ENCODE measurements around the gene MKKS. TPM values are rescaled to one million over a fixed set of nuclear protein-coding genes. Genes with fewer than 3 reads are reported as not detected.

MKKS gene
- total and polyA plus RNA-seq, 7 experiments from 2014 or later = 4.5 to 38.6 (median 15.5) TPM

DNA sequence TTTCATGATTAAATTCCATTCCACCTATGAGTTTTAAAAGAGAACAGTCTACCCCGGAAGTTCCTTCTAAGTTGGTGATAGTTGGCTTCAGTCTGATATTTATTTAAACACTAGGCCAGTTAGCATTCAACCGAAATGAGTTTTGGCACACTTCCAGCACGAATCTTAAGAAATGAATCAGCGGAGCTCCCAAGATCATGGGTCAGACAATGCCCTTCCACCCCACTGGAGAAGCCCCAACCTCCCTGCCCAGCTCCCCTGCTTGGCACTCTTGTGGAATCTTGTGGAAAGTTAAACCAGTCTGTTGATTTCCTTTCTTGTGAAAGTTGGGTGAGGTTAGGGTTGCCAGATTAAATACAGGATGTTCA, 64.3 kb downstream of the MKKS start:
- H3K4me1 Mint-ChIP-seq = no peaks in the 10 kb centered on the region

DNA sequence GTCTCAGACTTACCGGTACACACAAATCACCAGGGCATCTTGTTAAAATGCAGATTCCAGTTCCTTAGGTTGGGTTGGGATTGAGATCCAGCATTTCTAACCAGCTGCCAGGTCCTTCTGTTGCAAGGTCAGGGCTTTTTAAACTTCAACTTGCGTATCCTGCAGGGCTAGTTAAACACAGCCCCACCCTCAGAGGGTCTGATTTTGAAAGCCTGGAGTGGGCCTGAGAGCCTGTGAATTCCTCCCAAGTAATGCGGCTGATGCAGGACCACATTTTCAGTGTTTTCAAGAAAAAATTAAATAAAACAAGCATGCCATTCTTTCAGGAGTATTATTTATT, 65.3 kb downstream of the MKKS start:
- Mint-ChIP-seq H3K9me3 (peaks cover 0 to 6% (median 4%) of the 10 kb centered on the region in 11 donors), H3K27ac (no peak overlapping the region), H3K4me1 (no peaks in the 10 kb centered on the region), H3K36me3 (no peaks in the 10 kb centered on the region), H3K27me3 (peaks cover 25 to 35% (median 31%) of the 10 kb centered on the region in 5 donors), H3K4me3 (no peak overlapping the region)
- Histone ChIP-seq H3K4me1 (ENCODE audit: control insufficient read depth in 2 of 2, insufficient read depth in 2 of 2, low read length in 2 of 2) (no peaks in the 10 kb centered on the region), H3K27ac (ENCODE audit: low read depth, low read length) (no peak overlapping the region), H3K4me3 (ENCODE audit: low read length) (no peak overlapping the region), H3K36me3 (ENCODE audit: control insufficient read depth in 2 of 3, insufficient read depth in 3 of 3, low read length in 3 of 3) (no peaks in the 10 kb centered on the region), H3K9me3 (ENCODE audit: control insufficient read depth in 2 of 3, low read length in 3 of 3) (no peaks in the 10 kb centered on the region), H3K27me3 (ENCODE audit: control insufficient read depth in 2 of 2, insufficient read depth in 2 of 2, low read length in 2 of 2) (no peaks in the 10 kb centered on the region)
- intact Hi-C loops (cut with micrococcal nuclease) = no loop called here
- DNase-seq (no peak), ATAC-seq (no peak)
- CTCF ChIA-PET = no interaction called here
- POLR2A ChIA-PET = no interaction called here

More for the DNA sequence above, 64.3 kb downstream of the MKKS start:
- no peaks in the 10 kb centered on the region for H3K4me1 ChIP-seq (ENCODE audit: control insufficient read depth in 2 of 2, insufficient read depth in 2 of 2, low read length in 2 of 2)
- H3K27me3 ChIP-seq (ENCODE audit: control insufficient read depth in 2 of 2, insufficient read depth in 2 of 2, low read length in 2 of 2) = no peaks in the 10 kb centered on the region
- H3K9me3 ChIP-seq (ENCODE audit: control insufficient read depth in 2 of 3, low read length in 3 of 3) = no peaks in the 10 kb centered on the region
- Mint-ChIP-seq H3K9me3 (peaks cover 0 to 13% (median 6%) of the 10 kb centered on the region in 11 donors), H3K27me3 (peaks cover 25 to 32% (median 30%) of the 10 kb centered on the region in 5 donors), H3K4me3 (no peak overlapping the region), H3K27ac (no peak overlapping the region), H3K36me3 (no peaks in the 10 kb centered on the region)
- POLR2A ChIA-PET = no interaction called here
- DNase-seq (no peak), ATAC-seq (no peak)
- H3K4me3 ChIP-seq (ENCODE audit: low read length) = no peak overlapping the region
- H3K36me3 ChIP-seq (ENCODE audit: control insufficient read depth in 2 of 3, insufficient read depth in 3 of 3, low read length in 3 of 3) = no peaks in the 10 kb centered on the region
- no peak overlapping the region for H3K27ac ChIP-seq (ENCODE audit: low read depth, low read length)
- intact Hi-C loops (cut with micrococcal nuclease) = no loop called here
- CTCF ChIA-PET = no interaction called here

DNA sequence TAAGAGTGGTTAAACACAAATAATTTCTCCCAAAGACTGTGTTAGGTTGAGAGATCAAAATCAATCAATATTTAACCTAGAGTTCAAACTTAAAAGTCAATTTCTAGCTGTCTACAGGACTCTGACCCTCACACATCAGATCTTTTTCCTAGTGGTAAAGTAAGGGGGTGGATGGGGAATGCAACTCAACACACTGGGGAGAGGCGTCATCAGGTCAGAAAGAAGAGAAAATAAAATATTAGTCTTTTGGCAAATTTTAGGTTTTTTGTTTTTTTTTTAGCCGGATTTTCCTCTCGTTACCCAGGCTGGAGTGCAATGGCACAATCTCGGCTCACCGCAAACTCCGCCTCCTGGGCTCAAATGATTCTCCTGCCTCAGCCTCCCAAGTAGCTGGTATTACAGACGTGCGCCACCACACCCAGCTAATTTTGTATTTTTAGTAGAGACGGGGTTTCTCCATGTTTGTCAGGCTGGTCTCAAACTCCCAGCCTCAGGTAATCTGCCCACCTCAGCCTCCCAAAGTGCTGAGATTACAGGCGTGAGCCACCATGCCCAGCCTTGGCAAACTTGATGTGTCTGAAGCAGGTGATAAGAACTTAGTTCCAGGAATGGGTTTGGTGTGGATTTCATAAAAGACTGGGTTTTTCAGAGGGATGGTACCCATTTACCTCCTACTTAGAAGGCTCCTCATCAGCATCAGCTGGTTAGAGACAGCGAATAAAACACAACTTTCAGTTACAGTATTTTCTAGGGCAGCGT, 65.9 kb downstream of the MKKS start:
- H3K27me3 Mint-ChIP-seq = peaks cover 26 to 30% (median 29%) of the 10 kb centered on the region in 5 donors
- H3K27ac Mint-ChIP-seq = no peak overlapping the region
- no peak for ATAC-seq

GRCh38 chr20:10367693-10367942, 66.4 kb downstream of the MKKS start:
- H3K27me3 Mint-ChIP-seq = peaks cover 25 to 30% (median 29%) of the 10 kb centered on the region in 5 donors
- ChIA-PET CTCF (no interaction called here), POLR2A (no interaction called here)
- Histone ChIP-seq H3K27me3 (ENCODE audit: control insufficient read depth in 2 of 2, insufficient read depth in 2 of 2, low read length in 2 of 2) (no peaks in the 10 kb centered on the region), H3K27ac (ENCODE audit: low read depth, low read length) (no peak overlapping the region), H3K4me1 (ENCODE audit: control insufficient read depth in 2 of 2, insufficient read depth in 2 of 2, low read length in 2 of 2) (no peaks in the 10 kb centered on the region), H3K9me3 (ENCODE audit: control insufficient read depth in 2 of 3, low read length in 3 of 3) (no peaks in the 10 kb centered on the region), H3K4me3 (ENCODE audit: low read length) (no peak overlapping the region), H3K36me3 (ENCODE audit: control insufficient read depth in 2 of 3, insufficient read depth in 3 of 3, low read length in 3 of 3) (no peaks in the 10 kb centered on the region)
- H3K4me1 Mint-ChIP-seq = no peaks in the 10 kb centered on the region
- no peak for DNase-seq
- no peak overlapping the region for H3K27ac Mint-ChIP-seq
- no peak overlapping the region for H3K4me3 Mint-ChIP-seq
- intact Hi-C loops (cut with micrococcal nuclease) = no loop called here
- H3K36me3 Mint-ChIP-seq = no peaks in the 10 kb centered on the region
- H3K9me3 Mint-ChIP-seq = peaks cover 0 to 4% (median 0%) of the 10 kb centered on the region in 11 donors
- no peak for ATAC-seq

More for the DNA sequence above, 65.9 kb downstream of the MKKS start:
- Mint-ChIP-seq H3K9me3 (peaks cover 0 to 4% (median under 1%) of the 10 kb centered on the region in 11 donors), H3K36me3 (no peaks in the 10 kb centered on the region), H3K4me3 (no peak overlapping the region), H3K4me1 (no peaks in the 10 kb centered on the region)
- no peaks in the 10 kb centered on the region for H3K9me3 ChIP-seq (ENCODE audit: control insufficient read depth in 2 of 3, low read length in 3 of 3)
- no peaks in the 10 kb centered on the region for H3K36me3 ChIP-seq (ENCODE audit: control insufficient read depth in 2 of 3, insufficient read depth in 3 of 3, low read length in 3 of 3)
- H3K4me1 ChIP-seq (ENCODE audit: control insufficient read depth in 2 of 2, insufficient read depth in 2 of 2, low read length in 2 of 2) = no peaks in the 10 kb centered on the region
- H3K27ac ChIP-seq (ENCODE audit: low read depth, low read length) = no peak overlapping the region
- ChIA-PET POLR2A (no interaction called here), CTCF (no interaction called here)
- no peak for DNase-seq
- no peak overlapping the region for H3K4me3 ChIP-seq (ENCODE audit: low read length)
- intact Hi-C loops (cut with micrococcal nuclease) = no loop called here
- no peaks in the 10 kb centered on the region for H3K27me3 ChIP-seq (ENCODE audit: control insufficient read depth in 2 of 2, insufficient read depth in 2 of 2, low read length in 2 of 2)

- Histone ChIP-seq H3K4me3 (ENCODE audit: low read length) (no peak overlapping the region), H3K27ac (ENCODE audit: low read depth, low read length) (no peak overlapping the region), H3K27me3 (ENCODE audit: control insufficient read depth in 2 of 2, insufficient read depth in 2 of 2, low read length in 2 of 2) (no peaks in the 10 kb centered on the region), H3K9me3 (ENCODE audit: control insufficient read depth in 2 of 3, low read length in 3 of 3) (no peaks in the 10 kb centered on the region), H3K4me1 (ENCODE audit: control insufficient read depth in 2 of 2, insufficient read depth in 2 of 2, low read length in 2 of 2) (no peaks in the 10 kb centered on the region), H3K36me3 (ENCODE audit: control insufficient read depth in 2 of 3, insufficient read depth in 3 of 3, low read length in 3 of 3) (no peaks in the 10 kb centered on the region)
- peaks cover 25 to 31% (median 29%) of the 10 kb centered on the region in 5 donors for H3K27me3 Mint-ChIP-seq
- POLR2A ChIA-PET = no interaction called here
- intact Hi-C loops (cut with micrococcal nuclease) = no loop called here
- ATAC-seq = no peak
- H3K4me3 Mint-ChIP-seq = no peak overlapping the region
- H3K9me3 Mint-ChIP-seq = peaks cover 0 to 2% (median 0%) of the 10 kb centered on the region in 11 donors
- no peak overlapping the region for H3K27ac Mint-ChIP-seq
- H3K36me3 Mint-ChIP-seq = no peaks in the 10 kb centered on the region
- CTCF ChIA-PET = no interaction called here
- no peaks in the 10 kb centered on the region for H3K4me1 Mint-ChIP-seq
- no peak for DNase-seq
These were observed 66.9 kb downstream of the MKKS start for GRCh38 chr20:10366898-10367692.

- Mint-ChIP-seq H3K4me1 (no peaks in the 10 kb centered on the region), H3K9me3 (no peaks in the 10 kb centered on the region), H3K4me3 (no peak overlapping the region), H3K27me3 (peaks cover 11 to 28% (median 15%) of the 10 kb centered on the region in 5 donors), H3K36me3 (no peaks in the 10 kb centered on the region), H3K27ac (no peak overlapping the region)
- no peaks in the 10 kb centered on the region for H3K36me3 ChIP-seq (ENCODE audit: control insufficient read depth in 2 of 3, insufficient read depth in 3 of 3, low read length in 3 of 3)
- H3K27ac ChIP-seq (ENCODE audit: low read depth, low read length) = no peak overlapping the region
- no peaks in the 10 kb centered on the region for H3K27me3 ChIP-seq (ENCODE audit: control insufficient read depth in 2 of 2, insufficient read depth in 2 of 2, low read length in 2 of 2)
- ChIA-PET POLR2A (no interaction called here), CTCF (no interaction called here)
- no peaks in the 10 kb centered on the region for H3K4me1 ChIP-seq (ENCODE audit: control insufficient read depth in 2 of 2, insufficient read depth in 2 of 2, low read length in 2 of 2)
- DNase-seq (no peak), ATAC-seq (no peak)
- H3K4me3 ChIP-seq (ENCODE audit: low read length) = no peak overlapping the region
- H3K9me3 ChIP-seq (ENCODE audit: control insufficient read depth in 2 of 3, low read length in 3 of 3) = no peaks in the 10 kb centered on the region
- intact Hi-C loops (cut with micrococcal nuclease) = no loop called here
These were observed 71.3 kb downstream of the MKKS start for GRCh38 chr20:10362674-10363073.

DNA sequence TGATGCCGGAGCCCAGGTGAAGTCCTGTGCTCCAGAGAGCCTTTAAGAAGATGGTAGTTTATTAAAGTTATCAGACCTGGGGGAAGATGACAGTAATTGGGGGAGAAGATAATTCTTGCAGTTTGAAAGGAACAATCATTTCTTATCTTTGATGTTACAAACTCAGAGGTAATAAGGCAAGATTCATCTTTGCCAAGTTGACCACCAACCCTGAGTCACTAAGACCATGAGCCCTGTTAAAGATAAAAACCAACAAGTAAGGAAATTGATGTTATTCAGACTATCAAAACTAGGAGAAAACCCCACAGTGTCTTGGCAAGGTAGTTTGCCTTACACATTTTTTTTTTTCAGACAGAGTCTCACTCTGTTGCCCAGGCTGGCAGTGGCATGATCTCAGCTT, 73.1 kb downstream of the MKKS start:
- no peak overlapping the region for H3K4me3 Mint-ChIP-seq
- peaks cover 11 to 19% (median 14%) of the 10 kb centered on the region in 5 donors for H3K27me3 Mint-ChIP-seq
- no peak overlapping the region for H3K4me3 ChIP-seq (ENCODE audit: low read length)
- ChIA-PET CTCF (no interaction called here), POLR2A (no interaction called here)
- H3K9me3 ChIP-seq (ENCODE audit: control insufficient read depth in 2 of 3, low read length in 3 of 3) = no peaks in the 10 kb centered on the region
- no peaks in the 10 kb centered on the region for H3K4me1 ChIP-seq (ENCODE audit: control insufficient read depth in 2 of 2, insufficient read depth in 2 of 2, low read length in 2 of 2)
- peaks cover 0 to 2% (median 0%) of the 10 kb centered on the region in 11 donors for H3K9me3 Mint-ChIP-seq
- H3K27me3 ChIP-seq (ENCODE audit: control insufficient read depth in 2 of 2, insufficient read depth in 2 of 2, low read length in 2 of 2) = no peaks in the 10 kb centered on the region
- no peak overlapping the region for H3K27ac ChIP-seq (ENCODE audit: low read depth, low read length)
- no peak for ATAC-seq
- H3K4me1 Mint-ChIP-seq = no peaks in the 10 kb centered on the region
- H3K36me3 ChIP-seq (ENCODE audit: control insufficient read depth in 2 of 3, insufficient read depth in 3 of 3, low read length in 3 of 3) = no peaks in the 10 kb centered on the region
- DNase-seq = no peak
- intact Hi-C loops (cut with micrococcal nuclease) = no loop called here
- no peaks in the 10 kb centered on the region for H3K36me3 Mint-ChIP-seq
- no peak overlapping the region for H3K27ac Mint-ChIP-seq

All from naive thymus-derived CD4-positive, alpha-beta T cell (primary cell).